Panc1 (cell line): ENCODE measurements around the gene PTPRO. TPM values are rescaled to one million over a fixed set of nuclear protein-coding genes. Genes with fewer than 3 reads are reported as not detected.

Experiments
- ATAC-seq: fragments of 200-7000 bp; cut with Tn5 transposase; 2 replicates; pipeline ENCODE4 v1.9.1; 2020; ENCODE audit warnings: mild to moderate bottlenecking, moderate library complexity
- BruUV-seq: library from RNA; stranded (reverse); fragments of 400-500 nt; replicated peaks from 2 replicates; lab custom pipeline; 2021; lab: Mats Ljungman, UMichigan
- CTCF ChIA-PET: fragments of 300-600 bp; sonication (Branson Sonifier 250); formaldehyde crosslinking; loops from one replicate; lab custom pipeline; 2022; ENCODE audit warnings: antibody characterized with exemption; lab: Charles Lee
- POLR2A ChIA-PET: fragments of 300-600 bp; sonication (Branson Sonifier 250); formaldehyde crosslinking; loops from one replicate; lab custom pipeline; 2022; ENCODE audit warnings: antibody characterized with exemption; lab: Charles Lee
- DNase-seq: peaks from one replicate; pipeline ENCODE4 v3.0.0-alpha.2; 2010; ENCODE audit warnings: low read depth, low spot score
- H3K27ac ChIP-seq: 2 replicates; pipeline ENCODE4 v1.5.1; 2011; ENCODE audit warnings: mild to moderate bottlenecking, low read length, inconsistent platforms
- H3K27me3 ChIP-seq: fragments of 200-500 bp; sonication (Bioruptor generic); 2 replicates; pipeline ENCODE4 v1.6.0; 2014; ENCODE audit warnings: low read length, inconsistent platforms; ENCODE audit not compliant: control insufficient read depth, insufficient read depth
- H3K36me3 ChIP-seq: fragments of 200-500 bp; sonication (Bioruptor generic); 2 replicates; pipeline ENCODE4 v1.5.1; 2014; ENCODE audit warnings: inconsistent platforms, mild to moderate bottlenecking, low read length, moderate library complexity; ENCODE audit not compliant: control insufficient read depth, insufficient read depth
- H3K4me1 ChIP-seq: 2 replicates; pipeline ENCODE4 v1.5.1; 2011; ENCODE audit warnings: inconsistent platforms, mild to moderate bottlenecking, low read length, moderate library complexity; ENCODE audit not compliant: control insufficient read depth, insufficient read depth
- H3K4me3 ChIP-seq, 2 experiments: 2 replicates each; pipeline ENCODE4 v1.5.1; 2011 to 2012; ENCODE audit warnings: low read depth in 2 of 2, low read length in 2 of 2, mild to moderate bottlenecking in 2 of 2, inconsistent platforms in 1 of 2, moderate library complexity in 1 of 2
- H3K9me3 ChIP-seq: fragments of 200-500 bp; sonication (Bioruptor generic); 2 replicates; pipeline ENCODE4 v1.5.1; 2014; ENCODE audit warnings: low read depth, mild to moderate bottlenecking, inconsistent platforms, low read length, moderate library complexity; ENCODE audit not compliant: control insufficient read depth, insufficient read depth
- CTCF ChIP-seq: fragments of 450-650 bp; IDR thresholded peaks from 2 replicates; pipeline ENCODE4 v1.5.1; 2017; ENCODE audit warnings: mild to moderate bottlenecking
- POLR2AphosphoS5 ChIP-seq: IDR thresholded peaks from 2 replicates; pipeline ENCODE4 v1.6.1; 2012; ENCODE audit warnings: mild to moderate bottlenecking, low read depth, low read length, moderate library complexity
- REST ChIP-seq, 2 experiments: IDR thresholded peaks; 2 replicates each; pipeline ENCODE4 v1.6.1; 2011 to 2012; ENCODE audit warnings: low read depth in 2 of 2, control low read depth in 1 of 2, low read length in 1 of 2, mild to moderate bottlenecking in 1 of 2, moderate library complexity in 1 of 2; ENCODE audit not compliant: insufficient read depth in 1 of 2
- SIN3A ChIP-seq: IDR thresholded peaks from 2 replicates; pipeline ENCODE4 v1.6.1; 2012; ENCODE audit warnings: low read depth, mild to moderate bottlenecking, low read length, moderate library complexity, borderline replicate concordance; ENCODE audit not compliant: insufficient read depth
- TCF7L2 ChIP-seq: IDR thresholded peaks from 2 replicates; pipeline ENCODE4 v1.6.1; 2011; ENCODE audit warnings: mild to moderate bottlenecking, low read depth, low read length, inconsistent platforms
- in situ Hi-C: cut with HindIII; loops from 2 replicates; pipeline ENCODE4 v1.10.0; 2016; ENCODE audit warnings: low sequenced_read_pairs, low pct_unique_long_range_greater_than_20kb
- intact Hi-C: fragments of 100-400 bp; cut with micrococcal nuclease; formaldehyde crosslinking; loops from one replicate; pipeline ENCODE4 v1.10.0; 2022; ENCODE audit not compliant: unreplicated experiment
- total RNA-seq: library from RNA; stranded (reverse); gene quantifications from one replicate; pipeline ENCODE4 v1.2.1, GENCODE V29; 2021; ENCODE audit not compliant: unreplicated experiment

PTPRO gene
- total RNA-seq, 1 experiment from 2014 or later = not detected

GRCh38 chr12:15439459-15439858 lies 117.2 kb downstream of the PTPRO start:
- TF ChIP-seq TCF7L2 (no peak), SIN3A (no peak), REST (IDR thresholded peaks at IDR 0.05; ENCODE audit: insufficient read depth in 1 of 2, low read depth in 2 of 2, low read length in 1 of 2) (no peak), CTCF (no peak), POLR2AphosphoS5 (no peak)
- intact Hi-C loops = no loop called here
- Histone ChIP-seq H3K27me3 (no peaks in the 10 kb centered on the region), H3K36me3 (no peaks in the 10 kb centered on the region), H3K4me1 (no peaks in the 10 kb centered on the region), H3K9me3 (no peaks in the 10 kb centered on the region), H3K27ac (no peak overlapping the region), H3K4me3 (no peak overlapping the region)
- ChIA-PET POLR2A (no interaction called here), CTCF (no interaction called here)
- in situ Hi-C loops = no loop called here
- ATAC-seq (no peak), DNase-seq (no peak)
- BruUV-seq = no TSS peak

- intact Hi-C loops = no loop called here
- Histone ChIP-seq H3K27ac (no peak overlapping the region), H3K4me1 (no peaks in the 10 kb centered on the region), H3K4me3 (no peak overlapping the region), H3K36me3 (no peaks in the 10 kb centered on the region), H3K9me3 (no peaks in the 10 kb centered on the region), H3K27me3 (no peaks in the 10 kb centered on the region)
- ChIA-PET CTCF (no interaction called here), POLR2A (interaction anchor here (0.6 kb wide), 1 partner anchor 154 kb away, joined by 5 read pairs; no protein-coding TSS in a partner anchor)
- no peak for ATAC-seq
- in situ Hi-C loops = no loop called here
- TF ChIP-seq SIN3A (no peak), REST (IDR thresholded peaks at IDR 0.05; ENCODE audit: insufficient read depth in 1 of 2, low read depth in 2 of 2, low read length in 1 of 2) (no peak), TCF7L2 (no peak), POLR2AphosphoS5 (no peak), CTCF (no peak)
- DNase-seq = no peak
- BruUV-seq = no TSS peak
Measured at GRCh38 chr12:15443050-15443449, 120.7 kb downstream of the PTPRO start.
